ENCODE results near the gene CLEC7A. TPM values are rescaled to one million over a fixed set of nuclear protein-coding genes. Genes with fewer than 3 reads are reported as not detected.

CLEC7A gene
- total and polyA plus RNA-seq, 11 donors, result 0.83 to 31.5 (median 1.9) TPM

DNA sequence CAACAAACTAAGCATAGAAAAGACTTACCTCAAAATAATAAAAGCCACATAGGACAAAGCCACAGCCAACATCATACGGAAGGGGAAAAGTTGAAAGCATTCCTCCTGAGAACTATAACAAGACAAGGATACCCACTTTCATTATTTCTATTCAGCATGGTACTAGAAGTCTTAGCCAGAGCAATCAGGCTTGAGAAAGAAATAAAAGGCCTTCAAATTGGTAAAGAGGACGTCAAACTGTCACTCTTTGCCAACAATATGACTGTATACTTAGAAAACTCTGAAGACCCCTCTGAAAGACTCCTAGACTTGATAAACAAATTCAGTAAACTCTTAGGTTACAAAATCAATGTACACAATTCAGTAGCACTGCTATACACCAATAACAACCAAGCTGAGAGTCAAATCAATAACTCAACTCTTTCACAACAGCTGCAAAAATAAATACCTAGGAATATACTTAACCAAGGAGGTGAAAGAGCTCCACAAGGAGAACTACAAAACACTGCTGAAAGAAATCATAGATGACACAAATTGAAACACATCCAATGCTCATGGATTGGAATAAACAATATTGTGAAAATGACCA, 19.6 kb downstream of the CLEC7A start:
- WGBS, 4 donors, result 86 to 92% (median 87%) methylated on average over 2 of the region's 2 CpGs
- Histone ChIP-seq H3K36me3 (no peaks in the 10 kb centered on the region), H3K27ac (no peak overlapping the region), H3K4me3 (no peak overlapping the region), H3K27me3 (no peaks in the 10 kb centered on the region), H3K9me3 (peaks cover 0 to 4% (median 0%) of the 10 kb centered on the region in 12 donors), H3K4me1 (no peaks in the 10 kb centered on the region)
- ATAC-seq (no peak), DNase-seq (no peak)
- intact Hi-C loops (cut with DNase I), result no loop called here
- TF ChIP-seq, protein P1, sequence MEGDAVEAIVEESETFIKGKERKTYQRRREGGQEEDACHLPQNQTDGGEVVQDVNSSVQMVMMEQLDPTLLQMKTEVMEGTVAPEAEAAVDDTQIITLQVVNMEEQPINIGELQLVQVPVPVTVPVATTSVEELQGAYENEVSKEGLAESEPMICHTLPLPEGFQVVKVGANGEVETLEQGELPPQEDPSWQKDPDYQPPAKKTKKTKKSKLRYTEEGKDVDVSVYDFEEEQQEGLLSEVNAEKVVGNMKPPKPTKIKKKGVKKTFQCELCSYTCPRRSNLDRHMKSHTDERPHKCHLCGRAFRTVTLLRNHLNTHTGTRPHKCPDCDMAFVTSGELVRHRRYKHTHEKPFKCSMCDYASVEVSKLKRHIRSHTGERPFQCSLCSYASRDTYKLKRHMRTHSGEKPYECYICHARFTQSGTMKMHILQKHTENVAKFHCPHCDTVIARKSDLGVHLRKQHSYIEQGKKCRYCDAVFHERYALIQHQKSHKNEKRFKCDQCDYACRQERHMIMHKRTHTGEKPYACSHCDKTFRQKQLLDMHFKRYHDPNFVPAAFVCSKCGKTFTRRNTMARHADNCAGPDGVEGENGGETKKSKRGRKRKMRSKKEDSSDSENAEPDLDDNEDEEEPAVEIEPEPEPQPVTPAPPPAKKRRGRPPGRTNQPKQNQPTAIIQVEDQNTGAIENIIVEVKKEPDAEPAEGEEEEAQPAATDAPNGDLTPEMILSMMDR (IDR thresholded peaks at IDR 0.05), result no peak
- no peak for TF ChIP-seq POLR2A (IDR thresholded peaks at IDR 0.05)

DNA sequence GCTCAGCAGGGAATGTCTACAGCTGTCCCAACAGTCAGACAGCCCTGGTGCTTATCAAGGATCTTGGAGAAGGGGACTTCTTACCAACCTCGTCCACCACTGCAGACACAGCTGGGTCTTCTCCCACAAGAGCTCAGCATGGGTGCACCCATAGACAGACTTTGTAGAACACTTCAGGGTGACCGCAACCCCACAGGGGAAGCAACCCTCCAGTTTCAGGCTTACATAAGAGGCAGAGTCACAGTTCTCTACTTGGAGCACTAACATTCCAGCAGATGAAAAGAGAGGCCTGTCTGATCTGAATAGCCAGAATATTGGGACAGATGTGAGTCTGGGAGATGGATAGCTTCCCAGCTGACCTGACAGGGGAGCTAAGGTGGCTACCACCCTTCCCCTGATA, 27.7 kb downstream of the CLEC7A start:
- no peaks in the 10 kb centered on the region for H3K36me3 ChIP-seq
- TF ChIP-seq, protein P1 (IDR thresholded peaks at IDR 0.05), result no peak
- no peak for TF ChIP-seq POLR2A (IDR thresholded peaks at IDR 0.05)
- ATAC-seq, result peak in 1 of 4 donors; percentile 61
- 46 to 83% (median 61%) methylated on average over 1 to 2 of the region's 2 CpGs for WGBS, 4 donors
- no peak overlapping the region for H3K4me3 ChIP-seq
- intact Hi-C loops (cut with DNase I), result no loop called here
- H3K9me3 ChIP-seq, result no peaks in the 10 kb centered on the region
- H3K27ac ChIP-seq, result peak overlapping the region in 1 of 12 donors; percentile 27
- DNase-seq, result peak in 1 of 5 donors; percentile 34
- peaks cover 0 to 38% (median 9%) of the 10 kb centered on the region in 12 donors for H3K4me1 ChIP-seq
- no peaks in the 10 kb centered on the region for H3K27me3 ChIP-seq

DNA sequence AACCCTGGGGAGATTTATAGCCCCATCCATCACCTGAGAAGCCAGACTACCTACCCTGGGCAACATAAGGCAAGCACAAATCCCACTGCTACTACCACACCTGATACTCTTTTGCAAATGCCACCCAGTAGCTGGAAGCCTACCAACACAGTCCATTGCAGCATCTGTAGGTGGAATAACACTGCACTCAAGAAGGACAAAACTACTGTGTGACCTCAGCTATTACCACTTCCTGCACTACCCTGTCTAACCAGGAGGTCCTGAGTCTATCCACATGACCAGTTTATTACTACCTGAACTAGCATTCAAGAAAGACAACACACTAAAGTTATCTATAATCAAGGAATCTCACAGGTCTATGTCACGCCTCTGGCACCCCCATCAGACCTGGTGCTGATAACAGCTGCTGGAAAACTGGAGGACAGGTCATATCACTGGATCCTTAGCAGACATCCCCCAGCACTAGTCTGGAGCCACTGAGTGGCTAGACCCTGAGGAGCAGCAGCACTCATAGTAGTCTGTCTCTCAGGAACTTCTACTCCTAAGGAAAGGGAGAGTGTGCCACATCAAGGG, 28.3 kb downstream of the CLEC7A start:
- no peak for ATAC-seq
- no peak for TF ChIP-seq POLR2A (IDR thresholded peaks at IDR 0.05)
- TF ChIP-seq, protein P1 (IDR thresholded peaks at IDR 0.05), result no peak
- intact Hi-C loops (cut with DNase I), result no loop called here
- Histone ChIP-seq H3K27me3 (no peaks in the 10 kb centered on the region), H3K36me3 (no peaks in the 10 kb centered on the region), H3K9me3 (no peaks in the 10 kb centered on the region), H3K4me1 (peaks cover 0 to 40% (median 9%) of the 10 kb centered on the region in 12 donors), H3K4me3 (no peak overlapping the region), H3K27ac (peak overlapping the region in 2 of 12 donors; percentile 43 to 63)
- 50 to 71% (median 68%) methylated on average over 1 of the region's 1 CpG for WGBS, 4 donors
- no peak for DNase-seq

DNA sequence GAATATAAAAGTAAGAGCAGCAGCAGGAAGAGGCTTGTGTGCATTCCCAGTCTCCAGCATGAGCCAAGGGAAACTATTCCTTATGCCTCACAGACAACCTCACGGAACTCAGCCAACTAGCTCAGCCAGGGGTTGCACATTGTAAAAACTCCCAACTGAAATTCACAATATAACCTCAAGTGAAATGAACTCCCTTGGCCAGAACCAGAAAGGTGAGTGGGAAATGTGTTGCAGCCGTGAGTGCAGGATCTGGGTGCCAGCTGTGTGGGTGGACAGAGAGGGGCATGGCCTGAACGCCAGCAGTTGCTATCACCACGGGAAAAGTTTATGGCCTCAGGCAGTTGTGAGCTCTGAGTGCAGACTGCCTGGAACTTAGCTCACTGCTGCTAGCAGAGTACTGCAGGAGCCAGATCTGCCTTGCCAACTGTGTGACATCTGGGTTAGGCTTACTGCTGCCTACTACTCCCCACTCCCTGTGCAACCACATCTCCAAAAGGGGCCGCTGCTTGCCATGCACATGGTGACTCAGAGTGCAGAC, 28.9 kb downstream of the CLEC7A start:
- H3K27me3 ChIP-seq, result no peaks in the 10 kb centered on the region
- TF ChIP-seq POLR2A (IDR thresholded peaks at IDR 0.05), result no peak
- TF ChIP-seq, protein P1 (IDR thresholded peaks at IDR 0.05), result no peak
- ATAC-seq, result peak; percentile 27 to 51 (median 35)
- peak overlapping the region in 1 of 12 donors; percentile 15 for H3K4me3 ChIP-seq
- WGBS, 4 donors, result 39 to 68% (median 59%) methylated on average over 5 of the region's 5 CpGs
- DNase-seq, result no peak
- no peaks in the 10 kb centered on the region for H3K36me3 ChIP-seq
- H3K4me1 ChIP-seq, result peaks cover 0 to 40% (median 9%) of the 10 kb centered on the region in 12 donors
- H3K9me3 ChIP-seq, result no peaks in the 10 kb centered on the region
- intact Hi-C loops (cut with DNase I), result no loop called here
- H3K27ac ChIP-seq, result peak overlapping the region in 3 of 12 donors; percentile 17 to 63 (median 43)
